ENCODE measurements around the gene PPP4R1.
A peak's percentile ranks its signal among the peaks of the same experiment; 100 is the strongest.
"Not testable (repeated sequence)": the region's sequence is repeated elsewhere in the genome, so short reads cannot be mapped to it uniquely, and the experiment has no call there.

Gene PPP4R1

GRCh38 chr18:9616049-9616448 lies 1.7 kb upstream of the PPP4R1 start:
- Mint-ChIP-seq H3K27me3 (no peaks in the 10 kb centered on the region), H3K4me3 (no peak overlapping the region), H3K9me3 (no peaks in the 10 kb centered on the region), H3K36me3 (peaks cover 7 to 11% of the 10 kb centered on the region in 2 donors), H3K4me1 (peaks cover 16 to 32% of the 10 kb centered on the region in 2 donors), H3K27ac (no peak overlapping the region)
- DNase-seq (no peak), ATAC-seq (replicated peaks) (no peak)

- ATAC-seq (replicated peaks) (no peak), DNase-seq (no peak)
- peaks cover 14 to 15% of the 10 kb centered on the region in 2 donors for H3K36me3 Mint-ChIP-seq
- no peaks in the 10 kb centered on the region for H3K9me3 Mint-ChIP-seq
- H3K27me3 Mint-ChIP-seq, result no peaks in the 10 kb centered on the region
- H3K27ac Mint-ChIP-seq, result peak overlapping the region; percentile 84
- H3K4me1 Mint-ChIP-seq, result peaks cover 16 to 39% of the 10 kb centered on the region in 2 donors
- peak overlapping the region; percentile 81 to 86 for H3K4me3 Mint-ChIP-seq
Observed at GRCh38 chr18:9615280-9615797, 980 bp upstream of the PPP4R1 start.

- Mint-ChIP-seq H3K36me3 (peaks cover 14 to 15% of the 10 kb centered on the region in 2 donors), H3K4me3 (peak overlapping the region; percentile 89 to 94), H3K4me1 (peaks cover 19 to 46% of the 10 kb centered on the region in 2 donors), H3K27ac (peak overlapping the region; percentile 96), H3K27me3 (no peaks in the 10 kb centered on the region), H3K9me3 (no peaks in the 10 kb centered on the region)
- ATAC-seq (replicated peaks), result peak; percentile 48 to 51
- DNase-seq, result peak; percentile 36
Observed at GRCh38 chr18:9613550-9614400, 584 bp downstream of the PPP4R1 start.

- Mint-ChIP-seq H3K36me3 (peaks cover 14 to 15% of the 10 kb centered on the region in 2 donors), H3K27me3 (no peaks in the 10 kb centered on the region), H3K4me3 (peak overlapping the region in 1 of 2 donors; percentile 89), H3K4me1 (peaks cover 19 to 54% of the 10 kb centered on the region in 2 donors), H3K27ac (no peak overlapping the region), H3K9me3 (no peaks in the 10 kb centered on the region)
- ATAC-seq (replicated peaks) (no peak), DNase-seq (no peak)
Observed at GRCh38 chr18:9612977-9613376, 1.4 kb downstream of the PPP4R1 start.

GRCh38 chr18:9612215-9612830 lies 2.0 kb downstream of the PPP4R1 start:
- Mint-ChIP-seq H3K27ac (peak overlapping the region; percentile 2), H3K9me3 (no peaks in the 10 kb centered on the region), H3K36me3 (peaks cover 15 to 16% of the 10 kb centered on the region in 2 donors), H3K4me3 (no peak overlapping the region), H3K4me1 (peaks cover 19 to 56% of the 10 kb centered on the region in 2 donors), H3K27me3 (no peaks in the 10 kb centered on the region)
- ATAC-seq (replicated peaks) (peak; percentile 61 to 73), DNase-seq (no peak)

- Mint-ChIP-seq H3K4me3 (no peak overlapping the region), H3K9me3 (no peaks in the 10 kb centered on the region), H3K4me1 (peaks cover 20 to 56% of the 10 kb centered on the region in 2 donors), H3K27ac (peak overlapping the region; percentile 6), H3K36me3 (peaks cover 18 to 21% of the 10 kb centered on the region in 2 donors), H3K27me3 (no peaks in the 10 kb centered on the region)
- no peak for DNase-seq
- ATAC-seq (replicated peaks), result no peak
Observed at GRCh38 chr18:9609190-9609589, 5.2 kb downstream of the PPP4R1 start.

- H3K9me3 Mint-ChIP-seq, result no peaks in the 10 kb centered on the region
- DNase-seq (no peak), ATAC-seq (replicated peaks) (no peak)
- H3K36me3 Mint-ChIP-seq, result peaks cover 17 to 21% of the 10 kb centered on the region in 2 donors
- H3K27me3 Mint-ChIP-seq, result no peaks in the 10 kb centered on the region
- no peak overlapping the region for H3K27ac Mint-ChIP-seq
- no peak overlapping the region for H3K4me3 Mint-ChIP-seq
- peaks cover 21 to 57% of the 10 kb centered on the region in 2 donors for H3K4me1 Mint-ChIP-seq
Observed at GRCh38 chr18:9608728-9609127, 5.6 kb downstream of the PPP4R1 start.

GRCh38 chr18:9608298-9608697 lies 6.1 kb downstream of the PPP4R1 start:
- H3K4me3 Mint-ChIP-seq, result no peak overlapping the region
- peaks cover 14 to 24% of the 10 kb centered on the region in 2 donors for H3K36me3 Mint-ChIP-seq
- DNase-seq, result no peak
- H3K9me3 Mint-ChIP-seq, result no peaks in the 10 kb centered on the region
- no peak for ATAC-seq (replicated peaks)
- no peak overlapping the region for H3K27ac Mint-ChIP-seq
- no peaks in the 10 kb centered on the region for H3K27me3 Mint-ChIP-seq
- peaks cover 17 to 52% of the 10 kb centered on the region in 2 donors for H3K4me1 Mint-ChIP-seq

- H3K27ac Mint-ChIP-seq; H3K27me3 Mint-ChIP-seq; DNase-seq; H3K9me3 Mint-ChIP-seq; ATAC-seq (replicated peaks); H3K4me3 Mint-ChIP-seq: not testable (repeated sequence)
- Mint-ChIP-seq H3K4me1 (peaks cover 13 to 41% of the 10 kb centered on the region in 2 donors), H3K36me3 (peaks cover 13 to 22% of the 10 kb centered on the region in 2 donors)
Observed at GRCh38 chr18:9607111-9607510, 7.2 kb downstream of the PPP4R1 start.

GRCh38 chr18:9606039-9606438 lies 8.3 kb downstream of the PPP4R1 start:
- Mint-ChIP-seq H3K4me3 (no peak overlapping the region), H3K27ac (no peak overlapping the region), H3K4me1 (peaks cover 9 to 34% of the 10 kb centered on the region in 2 donors), H3K36me3 (peaks cover 7 to 17% of the 10 kb centered on the region in 2 donors), H3K9me3 (no peaks in the 10 kb centered on the region), H3K27me3 (no peaks in the 10 kb centered on the region)
- DNase-seq, result no peak
- ATAC-seq (replicated peaks), result no peak

- H3K27me3 Mint-ChIP-seq, result no peaks in the 10 kb centered on the region
- no peak for ATAC-seq (replicated peaks)
Observed at GRCh38 chr18:9604348-9604747, 10.0 kb downstream of the PPP4R1 start.

GRCh38 chr18:9599328-9599727 lies 15.0 kb downstream of the PPP4R1 start:
- Mint-ChIP-seq H3K4me1 (peaks cover 12 to 30% of the 10 kb centered on the region in 2 donors), H3K36me3 (peaks cover 35 to 40% of the 10 kb centered on the region in 2 donors), H3K4me3 (no peak overlapping the region), H3K27ac (no peak overlapping the region), H3K9me3 (peaks cover 5 to 16% of the 10 kb centered on the region in 2 donors), H3K27me3 (no peaks in the 10 kb centered on the region)
- no peak for DNase-seq
- ATAC-seq (replicated peaks), result no peak

More at GRCh38 chr18:9604348-9604747, 10.0 kb downstream of the PPP4R1 start:
- H3K4me1 Mint-ChIP-seq, result peaks cover 9 to 26% of the 10 kb centered on the region in 2 donors
- H3K36me3 Mint-ChIP-seq, result peaks cover 14 to 19% of the 10 kb centered on the region in 2 donors
- H3K9me3 Mint-ChIP-seq, result peaks cover 0 to 1% of the 10 kb centered on the region in 2 donors
- no peak for DNase-seq
- no peak overlapping the region for H3K27ac Mint-ChIP-seq
- H3K4me3 Mint-ChIP-seq, result no peak overlapping the region

- Mint-ChIP-seq H3K36me3 (peaks cover 32 to 42% of the 10 kb centered on the region in 2 donors), H3K27me3 (no peaks in the 10 kb centered on the region), H3K27ac (no peak overlapping the region), H3K4me1 (peaks cover 9 to 27% of the 10 kb centered on the region in 2 donors), H3K9me3 (peaks cover 5 to 16% of the 10 kb centered on the region in 2 donors), H3K4me3 (no peak overlapping the region)
- DNase-seq (no peak), ATAC-seq (replicated peaks) (no peak)
Observed at GRCh38 chr18:9597609-9598008, 16.8 kb downstream of the PPP4R1 start.

GRCh38 chr18:9596843-9597526 lies 17.4 kb downstream of the PPP4R1 start:
- H3K27me3 Mint-ChIP-seq, result no peaks in the 10 kb centered on the region
- H3K36me3 Mint-ChIP-seq, result peaks cover 34 to 47% of the 10 kb centered on the region in 2 donors
- no peak for ATAC-seq (replicated peaks)
- H3K4me3 Mint-ChIP-seq, result no peak overlapping the region
- H3K9me3 Mint-ChIP-seq, result peaks cover 5 to 16% of the 10 kb centered on the region in 2 donors
- H3K4me1 Mint-ChIP-seq, result peaks cover 9 to 27% of the 10 kb centered on the region in 2 donors
- DNase-seq, result no peak
- H3K27ac Mint-ChIP-seq, result no peak overlapping the region
